H1 (cell line): Measurements from ENCODE around the gene NCK2. TPM values are rescaled to one million over a fixed set of nuclear protein-coding genes. Genes with fewer than 3 reads are reported as not detected.

Source experiments
- CTCF ChIA-PET: fragments of 300-600 bp; sonication (Branson Sonifier 250); formaldehyde crosslinking; loops from one replicate; lab custom pipeline; 2021; ENCODE audit not compliant: partially characterized antibody; lab: Charles Lee
- POLR2A ChIA-PET: fragments of 300-600 bp; sonication (Branson Sonifier 250); formaldehyde crosslinking; loops from one replicate; lab custom pipeline; 2021; ENCODE audit warnings: inconsistent platforms; ENCODE audit not compliant: partially characterized antibody; lab: Charles Lee
- DNase-seq, 2 experiments: peaks; one replicate each; pipeline versions ENCODE4 v3.0.0 to v3.0.0-alpha.2; 2010 to 2022; ENCODE audit warnings: low spot score in 2 of 2, low read depth in 1 of 2, mixed read lengths in 1 of 2
- FAIRE-seq: peaks from 2 replicates; lab custom pipeline; 2011; peaks lifted over from hg19 to GRCh38; lab: Jason Lieb, UNC
- H2AFZ ChIP-seq: 2 replicates; pipeline ENCODE4 v1.8.1; 2012; ENCODE audit warnings: low read length, inconsistent platforms
- H2AK5ac ChIP-seq: 2 replicates; pipeline ENCODE4 v1.6.1; 2013; ENCODE audit warnings: low read depth, low read length
- H2BK120ac ChIP-seq: replicated peaks from 2 replicates; pipeline ENCODE3; 2013; ENCODE audit warnings: low read depth, low read length, inconsistent platforms
- H2BK12ac ChIP-seq: 2 replicates; pipeline ENCODE4 v1.6.1; 2013; ENCODE audit warnings: low read depth, low read length
- H2BK15ac ChIP-seq: 2 replicates; pipeline ENCODE4 v1.6.1; 2013; ENCODE audit warnings: low read length
- H2BK20ac ChIP-seq: 2 replicates; pipeline ENCODE4 v1.6.1; 2013; ENCODE audit warnings: low read length
- H2BK5ac ChIP-seq: 2 replicates; pipeline ENCODE4 v1.6.1; 2013; ENCODE audit warnings: low read depth, low read length
- H3K14ac ChIP-seq: 2 replicates; pipeline ENCODE4 v1.6.1; 2013; ENCODE audit warnings: inconsistent platforms; ENCODE audit not compliant: insufficient read length
- H3K18ac ChIP-seq: 2 replicates; pipeline ENCODE4 v1.6.1; 2013; ENCODE audit warnings: low read length; ENCODE audit errors: extremely low read depth
- H3K23ac ChIP-seq: 2 replicates; pipeline ENCODE4 v1.6.1; 2013; ENCODE audit warnings: inconsistent platforms; ENCODE audit not compliant: insufficient read length
- H3K23me2 ChIP-seq: 2 replicates; pipeline ENCODE4 v1.6.1; 2013; ENCODE audit warnings: low read depth, low read length
- H3K27ac ChIP-seq: 2 replicates; pipeline ENCODE4 v1.6.1; 2011; ENCODE audit warnings: low read depth, low read length, inconsistent platforms
- H3K27me3 ChIP-seq, 4 experiments: replicated peaks in 1 of 4; 1 replicate in 1 of 4; 2 replicates in 3 of 4; pipeline versions ENCODE4 v1.6.1 to v1.8.1; 2011 to 2013; ENCODE audit warnings: low read length in 3 of 4, mild to moderate bottlenecking in 3 of 4, inconsistent platforms in 2 of 4, mixed read lengths in 2 of 4, moderate library complexity in 1 of 4; ENCODE audit not compliant: control insufficient read depth in 3 of 4, insufficient read depth in 3 of 4; ENCODE audit errors: extremely low read depth in 1 of 4
- H3K36me3 ChIP-seq, 4 experiments: 2 replicates each; pipeline versions ENCODE4 v1.6.1 to v1.8.1; 2011 to 2013; ENCODE audit warnings: mild to moderate bottlenecking in 4 of 4, low read length in 3 of 4, moderate library complexity in 2 of 4, control low read depth in 1 of 4, inconsistent platforms in 1 of 4; ENCODE audit not compliant: insufficient read depth in 4 of 4, control insufficient read depth in 2 of 4
- H3K4ac ChIP-seq: replicated peaks from 2 replicates; pipeline ENCODE3; 2013; ENCODE audit warnings: low read length, low read depth, mixed read lengths, inconsistent platforms; ENCODE audit not compliant: insufficient read length
- H3K4me1 ChIP-seq, 4 experiments: replicated peaks in 1 of 4; 1 replicate in 1 of 4; 2 replicates in 3 of 4; pipeline versions ENCODE4 v1.6.1 to v1.8.1; 2011 to 2013; ENCODE audit warnings: low read length in 3 of 4, inconsistent platforms in 2 of 4, mixed read lengths in 1 of 4; ENCODE audit not compliant: insufficient read depth in 4 of 4, control insufficient read depth in 3 of 4
- H3K4me2 ChIP-seq, 2 experiments: 2 replicates each; pipeline versions ENCODE4 v1.6.1 to v1.8.1; 2011 to 2013; ENCODE audit warnings: low read depth in 2 of 2, low read length in 2 of 2, control low read depth in 1 of 2, inconsistent platforms in 1 of 2, mild to moderate bottlenecking in 1 of 2; ENCODE audit not compliant: insufficient read depth in 1 of 2
- H3K4me3 ChIP-seq, 4 experiments: fragments of 200-600, 300-600 bp in 1 of 4; sonication (generic), shearing (Covaris generic), sonication (Bioruptor Twin) in 1 of 4; 2 replicates each; pipeline versions ENCODE4 v1.5.1 to v1.8.1; 2011 to 2016; ENCODE audit warnings: low read length in 4 of 4, low read depth in 3 of 4, control low read depth in 2 of 4, inconsistent platforms in 2 of 4, mild to moderate bottlenecking in 2 of 4, mixed read lengths in 1 of 4, moderate library complexity in 1 of 4; ENCODE audit not compliant: insufficient read depth in 2 of 4; ENCODE audit errors: extremely low read depth in 1 of 4
- H3K56ac ChIP-seq: replicated peaks from 2 replicates; pipeline ENCODE3; 2013; ENCODE audit warnings: low read depth, mild to moderate bottlenecking, mixed read lengths, low read length, inconsistent platforms; ENCODE audit not compliant: insufficient read length
- H3K79me1 ChIP-seq: 2 replicates; pipeline ENCODE4 v1.6.1; 2013; ENCODE audit warnings: low read depth, low read length, control low read depth
- H3K79me2 ChIP-seq, 2 experiments: 2 replicates each; pipeline versions ENCODE4 v1.6.1 to v1.8.1; 2012 to 2013; ENCODE audit warnings: low read length in 2 of 2, mild to moderate bottlenecking in 2 of 2, inconsistent platforms in 1 of 2; ENCODE audit not compliant: insufficient read depth in 2 of 2, control insufficient read depth in 1 of 2
- H3K9ac ChIP-seq, 4 experiments: replicated peaks in 1 of 4; 1 replicate in 1 of 4; 2 replicates in 3 of 4; pipeline versions ENCODE4 v1.6.1 to v1.8.1; 2011 to 2013; ENCODE audit warnings: low read depth in 3 of 4, low read length in 3 of 4, control low read depth in 2 of 4, mild to moderate bottlenecking in 2 of 4, moderate library complexity in 2 of 4, inconsistent platforms in 1 of 4; ENCODE audit errors: extremely low read depth in 1 of 4
- H3K9me3 ChIP-seq, 2 experiments: 2 replicates each; pipeline versions ENCODE4 v1.6.1 to v1.8.1; 2012 to 2013; ENCODE audit warnings: mild to moderate bottlenecking in 2 of 2, moderate library complexity in 2 of 2, control low read depth in 1 of 2, inconsistent platforms in 1 of 2, low read depth in 1 of 2, low read length in 1 of 2, mixed read lengths in 1 of 2; ENCODE audit not compliant: insufficient read depth in 2 of 2
- H4K20me1 ChIP-seq, 2 experiments: replicated peaks in 1 of 2; 2 replicates each; pipeline versions ENCODE3 to v1.8.1; 2011 to 2013; ENCODE audit warnings: inconsistent platforms in 2 of 2, low read length in 2 of 2, mild to moderate bottlenecking in 1 of 2; ENCODE audit not compliant: insufficient read depth in 2 of 2, control insufficient read depth in 1 of 2
- H4K5ac ChIP-seq: 2 replicates; pipeline ENCODE4 v1.6.1; 2013; ENCODE audit warnings: low read length, low read depth, mixed read lengths, inconsistent platforms; ENCODE audit not compliant: insufficient read length
- H4K8ac ChIP-seq: 2 replicates; pipeline ENCODE4 v1.8.0; 2013; ENCODE audit warnings: mild to moderate bottlenecking, moderate library complexity, low read length, inconsistent platforms; ENCODE audit not compliant: insufficient read depth; ENCODE audit errors: extremely low read depth
- H4K91ac ChIP-seq: replicated peaks from 2 replicates; pipeline ENCODE3; 2013; ENCODE audit warnings: low read length, mixed read lengths, inconsistent platforms; ENCODE audit not compliant: insufficient read length
- JUND ChIP-seq: IDR thresholded peaks from 2 replicates; pipeline ENCODE4 v1.6.1; 2011; ENCODE audit warnings: mild to moderate bottlenecking, improper control_type of control experiment, low read length
- ZNF274 ChIP-seq: IDR thresholded peaks from 2 replicates; pipeline ENCODE4 v1.7.0; 2012; ENCODE audit warnings: low read length, borderline replicate concordance; ENCODE audit errors: extremely low read depth
- WGBS, 2 experiments: shearing (Covaris generic) in 1 of 2; methylation state at CpG; one replicate each; pipeline versions ENCODE4 v1.1.6 to v1.1.7; 2013 to 2015; ENCODE audit warnings: low lambda C conversion rate in 2 of 2, mixed read lengths in 2 of 2, inconsistent platforms in 1 of 2, low coverage in 1 of 2, missing lambda C conversion rate in 1 of 2; ENCODE audit not compliant: insufficient replicate concordance in 2 of 2, insufficient coverage in 1 of 2, insufficient read length in 1 of 2; ENCODE audit errors: extremely low coverage in 1 of 2, missing lambda C conversion rate in 1 of 2; 5-methylcytosine and 5-hydroxymethylcytosine counted together
- polyA plus RNA-seq, 7 experiments: library from polyadenylated mRNA; depleted of rRNA in 3 of 7; stranded (reverse) in 5 of 7; unstranded in 2 of 7; fragments of >200 nt in 5 of 7; fragments of 200-250 nt in 2 of 7; gene quantifications; 1 replicate in 5 of 7; 2 replicates in 1 of 7; 4 replicates in 1 of 7; pipeline versions ENCODE4 v1.2.1 to v1.2.3, GENCODE V29; 2011 to 2013; ENCODE audit warnings: missing spikeins in 2 of 7, mixed read lengths in 2 of 7
- total RNA-seq: library from RNA; stranded (reverse); fragmentation: NEBNext Ultra II Directional; extraction: Animal tissue kit (Norgen Biotek cat#: 25700); gene quantifications from 2 replicates; pipeline ENCODE4 v1.2.1, GENCODE V29; 2021

The NCK2 gene
- total and polyA plus RNA-seq, 2 of the 8 experiments (the other 6 are each of a cell fraction or from before 2014, with no cell fraction given): 30.3 to 65.7 TPM

DNA sequence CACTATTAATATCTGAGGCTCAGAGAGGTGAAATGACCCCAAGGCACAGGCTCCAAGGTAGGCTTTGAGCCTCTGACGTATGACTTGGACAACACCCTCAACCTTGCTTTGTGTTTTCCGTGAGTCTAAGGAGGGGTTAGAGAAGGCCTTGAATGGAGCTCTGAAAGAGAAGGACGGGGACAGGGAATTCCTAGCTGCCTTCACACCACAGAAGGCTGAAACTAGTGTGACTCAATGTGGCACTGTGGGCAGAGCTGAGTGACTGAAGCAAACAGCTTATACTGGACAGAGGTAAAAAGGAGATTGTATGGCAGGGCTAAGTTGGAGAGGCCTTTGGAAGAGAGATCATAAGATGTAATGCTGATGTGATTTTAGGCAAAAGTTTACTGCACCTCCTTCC is 3.5 kb upstream of the NCK2 start:
- no peak for DNase-seq
- Histone ChIP-seq H3K4me1 (peaks cover 3 to 7% (median 4%) of the 10 kb centered on the region in 4 experiments; a peak in 6 of 7 replicates), H4K5ac (no peak overlapping the region), H3K79me2 (peaks cover 0 to 8% of the 10 kb centered on the region in 2 experiments; a peak in 2 of 4 replicates), H2AFZ (no peak overlapping the region), H3K27me3 (no peaks in the 10 kb centered on the region; a peak in 2 of 7 replicates), H2BK12ac (no peak overlapping the region), H3K56ac (no peak overlapping the region), H3K36me3 (no peaks in the 10 kb centered on the region), H3K27ac (no peak overlapping the region), H4K91ac (no peak overlapping the region), H3K14ac (no peak overlapping the region), H3K4me2 (no peak overlapping the region), H2AK5ac (no peak overlapping the region), H3K9ac (no peak overlapping the region), H3K79me1 (no peaks in the 10 kb centered on the region; the same call in 1 of the 2 replicates), H3K4me3 (no peak overlapping the region), H3K4ac (no peak overlapping the region), H3K23ac (no peak overlapping the region), H2BK120ac (no peak overlapping the region), H3K18ac (no peak overlapping the region), H2BK15ac (no peak overlapping the region), H3K23me2 (peaks cover 7% of the 10 kb centered on the region; the same call in 1 of the 2 replicates), H2BK5ac (no peak overlapping the region), H4K20me1 (peaks cover 0 to under 1% of the 10 kb centered on the region in 2 experiments), H3K9me3 (no peaks in the 10 kb centered on the region), H4K8ac (no peak overlapping the region), H2BK20ac (no peak overlapping the region)
- CTCF ChIA-PET: interaction anchor here (0.9 kb wide), 2 partner anchors 25 to 164 kb away, joined by 3 read pairs; no protein-coding TSS in a partner anchor
- FAIRE-seq: no peak
- POLR2A ChIA-PET: no interaction called here
- WGBS, 2 experiments: 89% methylated on average over 3 of the region's 3 CpGs; no CpG with 5 or more reads in 1 of the 2 experiments
- TF ChIP-seq JUND (no peak), ZNF274 (no peak)
